Stimulated activated naive CD4-positive, alpha-beta T cell treated with Interleukin-2 at 50 U/mL for 16 hours (primary cell): Measurements from ENCODE around the gene XYLT1.
"Not testable (repeated sequence)": the region's sequence is repeated elsewhere in the genome, so short reads cannot be mapped to it uniquely, and the experiment has no call there.

Source experiments
- DNase-seq: peaks from one replicate; lab custom pipeline; 2025; lab: John Stamatoyannopoulos, UW

XYLT1 gene

GRCh38 chr16:17470908-17471718, at the start of gene XYLT1:
TSS of gene XYLT1 (minus strand) at chr16:17470960. CDS start at chr16:17470796, 164 bp downstream.
- peak; percentile 59 for DNase-seq

DNA sequence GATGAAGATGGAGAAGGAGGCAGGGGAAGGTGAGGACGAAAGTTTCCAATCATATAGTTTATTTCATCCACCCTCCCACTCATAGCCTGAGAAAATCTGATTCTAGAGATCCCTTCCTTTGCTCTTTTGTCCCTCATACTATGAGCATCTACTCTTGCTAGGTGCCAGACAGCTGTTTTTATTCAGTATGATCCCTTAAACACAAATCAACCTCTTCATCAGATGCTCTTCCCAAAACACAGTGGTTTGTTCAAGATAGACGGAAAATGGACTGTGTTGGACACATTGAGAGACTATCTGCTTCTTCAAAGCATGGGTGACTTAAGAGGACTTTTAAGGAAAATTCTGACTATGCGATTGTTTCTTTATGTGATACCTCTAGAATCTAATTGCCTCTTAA, 49.4 kb upstream of the XYLT1 start:
- DNase-seq: no peak

GRCh38 chr16:17519101-17519955, 48.6 kb upstream of the XYLT1 start:
- no peak for DNase-seq

DNA sequence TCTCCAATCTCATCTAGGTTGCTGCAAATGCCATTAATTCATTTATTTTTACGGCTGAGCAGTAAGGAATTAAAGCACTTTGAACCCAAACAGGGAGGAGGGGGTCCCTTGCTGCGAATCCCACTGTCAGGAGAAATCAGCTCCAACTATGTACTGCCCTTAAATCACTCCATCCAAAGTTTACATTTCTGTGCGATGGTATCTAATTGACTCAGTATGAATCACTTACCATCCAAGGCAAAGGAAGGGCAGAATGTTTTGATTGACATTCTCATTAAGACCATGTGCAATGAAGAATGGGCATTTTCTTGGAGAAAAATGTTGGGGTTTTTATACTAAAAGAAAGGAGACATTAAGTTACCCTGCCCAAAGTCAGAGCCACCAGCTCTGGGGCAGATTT, 47.7 kb upstream of the XYLT1 start:
- no peak for DNase-seq

DNA sequence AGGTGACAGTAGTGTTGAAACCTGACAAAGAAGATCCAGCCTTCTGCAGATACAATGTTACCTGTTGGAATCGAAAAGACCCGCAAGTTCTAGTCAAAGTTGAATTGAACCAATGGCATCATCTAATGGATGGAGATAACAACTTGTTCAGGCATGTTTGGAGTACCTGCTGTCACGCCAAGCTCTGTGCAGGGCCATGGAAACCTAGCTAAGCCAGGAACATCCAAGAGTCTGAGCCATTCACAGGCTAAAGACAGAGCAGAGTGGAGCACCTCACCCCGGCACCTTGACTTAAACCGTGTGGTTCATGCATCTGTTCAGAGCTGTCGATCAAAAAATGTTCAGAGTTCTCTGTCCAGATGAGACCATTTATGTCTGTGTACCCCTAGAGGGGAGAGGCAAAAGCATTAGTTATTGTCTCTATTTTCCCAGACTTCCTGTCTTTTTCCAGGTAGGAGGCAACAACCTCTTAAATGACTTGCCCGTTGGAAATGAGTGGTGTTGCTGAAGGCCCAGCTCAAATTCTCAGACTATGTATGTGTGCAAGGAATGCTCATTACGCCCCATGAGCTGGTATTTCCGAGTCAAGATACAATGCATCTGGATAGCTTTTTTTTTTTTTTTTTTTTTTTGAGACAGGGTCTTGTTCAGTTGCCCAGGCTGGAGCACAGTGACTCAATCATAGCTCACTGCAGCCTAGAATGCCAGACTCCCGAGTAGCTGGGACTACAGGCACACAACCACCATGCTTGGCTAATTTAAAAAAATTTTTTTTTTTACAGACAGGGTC, 44.9 kb upstream of the XYLT1 start:
- no peak for DNase-seq

- no peak for DNase-seq
These were observed 42.0 kb upstream of the XYLT1 start for GRCh38 chr16:17512636-17513220.

DNA sequence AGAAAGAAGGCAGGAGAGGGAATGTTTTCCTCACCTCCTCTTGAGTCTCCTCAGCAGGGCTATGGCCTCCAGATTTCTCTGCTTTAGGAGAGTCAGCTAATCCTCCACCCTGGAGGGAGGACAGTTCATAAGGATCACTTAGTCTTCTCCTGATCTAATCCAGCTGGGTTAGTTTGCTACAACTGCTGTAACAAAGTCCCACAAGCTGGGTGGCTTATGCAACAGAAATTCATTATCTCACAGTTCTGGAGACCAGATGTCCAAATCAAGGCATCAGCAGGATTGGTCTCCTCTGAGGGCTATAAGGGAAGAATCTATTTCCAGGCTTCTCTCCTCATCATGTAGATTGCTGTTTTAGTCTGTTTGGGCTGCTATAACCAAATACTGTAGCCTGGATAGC, 40.6 kb upstream of the XYLT1 start:
- no peak for DNase-seq

- DNase-seq: no peak
These were observed 39.8 kb upstream of the XYLT1 start for GRCh38 chr16:17510567-17510966.

DNA sequence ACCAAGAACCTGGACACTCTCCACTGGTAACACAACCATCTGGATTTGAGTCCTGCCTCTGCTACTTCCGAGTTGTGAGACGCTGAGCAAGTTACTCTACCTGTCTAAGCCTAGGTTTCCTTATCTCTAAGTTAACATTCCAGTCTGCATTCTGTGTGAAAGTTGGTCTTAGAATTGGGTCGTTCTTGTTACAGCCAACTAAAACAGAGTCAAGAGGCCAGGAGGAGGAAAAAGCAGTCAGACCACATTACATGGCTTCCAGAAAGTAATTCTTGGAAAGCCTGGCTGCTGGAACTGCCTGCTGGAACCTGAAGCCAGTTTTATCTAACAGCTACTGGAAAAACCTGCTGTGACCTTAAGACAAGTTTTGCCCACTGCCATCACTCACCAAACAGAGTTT, 38.4 kb upstream of the XYLT1 start:
- no peak for DNase-seq

DNA sequence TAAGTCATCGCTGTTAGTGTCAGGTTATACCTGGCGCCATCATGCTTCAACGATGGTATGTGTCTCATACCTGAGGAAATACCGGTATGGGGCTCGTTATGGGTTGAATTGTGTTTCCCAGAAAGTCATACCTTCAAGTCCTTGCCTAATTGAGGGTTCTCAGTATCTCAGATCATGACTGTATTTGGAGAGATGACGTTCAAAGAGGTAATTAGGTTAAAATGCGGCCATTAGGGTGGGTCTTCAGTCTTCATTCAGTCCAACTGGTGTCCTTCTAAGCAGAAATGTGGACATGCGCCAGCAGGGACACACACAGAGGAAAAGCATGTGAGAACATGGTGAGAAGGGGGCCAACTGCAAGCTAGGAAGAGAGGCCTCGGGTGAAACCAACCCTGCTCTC, 37.5 kb upstream of the XYLT1 start:
- no peak for DNase-seq

- DNase-seq: not testable (repeated sequence)
These were observed 36.8 kb upstream of the XYLT1 start for GRCh38 chr16:17507516-17507915.

- not testable (repeated sequence) for DNase-seq
These were observed 35.1 kb upstream of the XYLT1 start for GRCh38 chr16:17505828-17506227.

GRCh38 chr16:17504050-17504449, 33.3 kb upstream of the XYLT1 start:
- no peak for DNase-seq

DNA sequence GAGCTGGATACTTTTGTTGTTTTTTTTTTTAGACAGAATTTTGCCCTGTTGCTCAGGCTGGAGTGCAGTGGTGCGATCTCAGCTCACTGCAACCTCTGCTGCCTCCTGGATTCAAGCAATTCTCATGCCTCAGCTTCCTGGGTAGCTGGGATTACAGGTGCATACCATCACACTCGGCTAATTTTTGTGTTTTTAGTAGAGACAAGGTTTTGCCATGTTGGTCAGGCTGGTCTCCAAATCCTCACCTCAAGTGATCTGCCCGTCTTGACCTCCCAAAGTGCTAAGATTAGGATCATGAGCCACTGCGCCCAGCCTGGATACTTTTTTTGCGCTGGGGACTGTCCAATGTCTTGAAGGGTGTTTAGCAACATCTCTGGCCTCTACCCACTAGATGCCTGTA, 32.6 kb upstream of the XYLT1 start:
- DNase-seq: no peak

GRCh38 chr16:17501321-17501720, 30.6 kb upstream of the XYLT1 start:
- no peak for DNase-seq

DNA sequence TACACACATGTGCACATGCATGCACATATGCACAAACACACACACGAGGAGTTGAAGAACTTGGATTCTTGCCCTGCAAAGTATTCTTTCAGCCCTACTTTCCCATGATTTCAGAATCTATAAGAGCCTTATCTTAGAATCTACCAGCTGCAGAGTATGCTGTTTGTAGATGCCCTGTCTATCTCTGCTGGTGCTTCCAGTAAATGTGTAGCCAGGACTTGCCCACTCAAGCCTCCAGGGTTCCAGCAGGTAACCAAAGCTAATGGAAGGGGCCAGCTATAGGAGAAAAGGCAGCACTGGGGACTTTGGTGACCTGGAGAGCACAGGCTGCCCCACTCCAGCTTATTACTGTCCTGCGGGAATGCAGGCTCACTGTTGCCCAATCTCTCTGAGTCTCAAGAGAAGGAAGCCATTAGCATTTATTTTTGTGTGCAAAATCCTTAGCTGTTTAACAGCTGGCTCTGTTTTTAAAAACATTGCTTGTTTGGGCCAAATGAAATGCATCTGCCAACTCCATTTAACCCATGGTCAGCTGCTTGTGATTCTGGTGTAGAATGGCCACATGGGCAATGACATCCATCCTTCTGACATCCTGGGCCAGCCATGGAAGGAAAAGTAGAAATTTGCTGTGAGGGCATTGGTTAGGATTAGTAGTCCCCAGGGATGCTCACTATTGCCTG, 28.6 kb upstream of the XYLT1 start:
- no peak for DNase-seq

GRCh38 chr16:17497648-17498047, 26.9 kb upstream of the XYLT1 start:
- DNase-seq: no peak

DNA sequence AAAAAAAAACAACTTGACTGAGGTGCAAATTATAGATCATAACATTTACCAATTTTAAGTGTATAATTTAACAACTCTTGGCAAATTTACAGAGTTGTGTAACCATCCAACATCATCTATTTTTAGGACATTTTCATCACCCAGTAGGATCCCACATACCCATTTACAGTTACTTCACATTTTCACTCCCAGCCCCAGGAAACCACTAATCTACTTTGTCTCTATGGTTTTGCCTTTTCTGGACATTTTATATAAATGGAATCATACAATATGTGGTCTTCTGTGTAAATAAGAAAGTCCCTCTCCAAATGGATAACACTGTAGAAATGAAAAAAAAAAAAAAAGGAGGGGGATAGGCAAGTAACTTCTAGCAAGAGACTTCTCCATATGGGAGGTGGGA, 26.1 kb upstream of the XYLT1 start:
- DNase-seq: no peak

GRCh38 chr16:17493012-17493411, 22.3 kb upstream of the XYLT1 start:
- no peak for DNase-seq

DNA sequence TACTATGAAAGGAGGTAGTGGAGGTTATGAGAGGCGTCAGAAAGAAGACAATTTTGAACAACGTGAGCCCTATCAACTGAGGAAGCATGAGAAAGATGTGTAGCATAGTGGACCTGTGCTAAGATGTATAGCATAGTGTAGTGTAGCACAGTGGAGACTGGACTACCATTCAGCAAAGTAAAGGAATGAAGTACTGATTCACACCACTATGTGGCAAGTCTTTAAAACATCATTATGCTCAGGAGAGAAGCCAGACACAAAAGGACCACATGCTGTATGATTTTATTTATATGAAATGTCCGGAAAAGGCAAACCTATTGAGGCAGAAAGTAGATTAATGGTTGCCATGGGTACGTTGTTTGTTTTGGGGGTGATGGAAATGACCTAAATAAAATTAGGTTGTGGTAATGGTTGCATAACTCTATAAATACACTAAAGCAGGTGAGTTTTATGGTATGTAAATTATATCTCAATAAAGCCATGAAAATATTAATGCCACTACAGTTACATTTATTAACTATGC, 20.4 kb upstream of the XYLT1 start:
- DNase-seq: no peak

- DNase-seq: no peak
These were observed 17.7 kb upstream of the XYLT1 start for GRCh38 chr16:17488506-17488905.
